ENCODE data around the gene MAOB. TPM values are rescaled to one million over a fixed set of nuclear protein-coding genes. Genes with fewer than 3 reads are reported as not detected.

MAOB gene
- total and polyA plus RNA-seq, 8 donors: 1.2 to 16.0 (median 10.2) TPM

DNA sequence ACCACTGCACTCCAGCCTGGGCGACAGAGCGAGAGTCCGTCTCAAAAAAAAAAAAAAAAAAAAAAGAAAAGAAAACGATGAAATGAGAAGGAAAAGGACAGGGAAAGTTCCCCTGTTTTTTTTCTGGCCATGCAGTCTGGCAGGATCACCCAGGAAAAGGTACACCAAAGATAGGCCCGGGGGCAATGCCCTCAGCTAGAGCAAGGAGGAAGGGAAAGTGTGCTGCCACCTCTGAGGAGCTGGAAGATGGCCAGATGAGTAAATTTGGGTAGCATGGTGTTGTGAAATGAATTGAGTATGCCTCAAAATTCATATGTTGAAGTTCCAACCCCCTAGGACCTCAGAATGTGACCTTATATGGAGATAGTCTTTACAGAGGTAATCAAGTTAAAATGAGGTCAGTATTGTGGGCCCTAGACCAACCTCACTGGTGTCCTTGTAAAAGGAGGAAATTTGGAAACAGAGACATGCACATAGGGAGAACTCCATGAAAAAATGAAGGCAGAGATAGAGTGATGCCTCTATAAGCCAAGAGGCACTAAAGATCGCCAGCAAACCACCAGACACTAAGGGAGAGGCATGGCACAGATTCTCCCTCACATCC, 28.9 kb downstream of the MAOB start:
- no peaks in the 10 kb centered on the region for H3K9me3 ChIP-seq
- DNase-seq: no peak
- no peak overlapping the region for H3K4me3 ChIP-seq
- H3K36me3 ChIP-seq: no peaks in the 10 kb centered on the region
- no peaks in the 10 kb centered on the region for H3K4me1 ChIP-seq
- WGBS, 5 donors: 63 to 96% (median 78%) methylated on average over 3 to 6 of the region's 6 CpGs
- peaks cover 0 to 4% (median 0%) of the 10 kb centered on the region in 3 donors for H3K27me3 ChIP-seq
- no peak for TF ChIP-seq POLR2A (IDR thresholded peaks at IDR 0.05)
- intact Hi-C loops (cut with DNase I; ENCODE audit: low total_unique reads): no loop called here
- H3K27ac ChIP-seq: no peak overlapping the region

DNA sequence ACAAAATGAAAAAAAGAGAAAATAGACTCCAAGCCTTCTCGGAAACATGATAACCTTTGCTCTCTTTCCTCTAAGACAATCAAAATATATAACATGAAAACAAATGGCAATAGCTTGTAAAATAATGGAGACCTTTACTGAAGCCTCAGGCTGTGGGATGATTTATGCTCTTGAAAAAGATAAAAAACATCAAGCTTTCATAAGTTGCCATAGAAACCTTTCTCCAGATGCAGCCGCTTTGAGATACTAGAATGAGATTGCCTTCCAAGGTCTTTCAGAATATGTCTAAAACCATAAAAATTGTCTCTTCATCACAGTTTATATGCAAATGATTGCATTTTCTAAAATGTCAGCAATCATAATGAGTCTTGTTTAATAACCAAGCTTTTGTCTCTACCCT, 31.6 kb downstream of the MAOB start:
- Histone ChIP-seq H3K27ac (no peak overlapping the region), H3K36me3 (no peaks in the 10 kb centered on the region), H3K9me3 (no peaks in the 10 kb centered on the region), H3K4me3 (no peak overlapping the region), H3K4me1 (no peaks in the 10 kb centered on the region), H3K27me3 (no peaks in the 10 kb centered on the region)
- no peak for TF ChIP-seq POLR2AphosphoS5 (IDR thresholded peaks at IDR 0.05)
- TF ChIP-seq POLR2A (IDR thresholded peaks at IDR 0.05): no peak
- TF ChIP-seq, protein P1, sequence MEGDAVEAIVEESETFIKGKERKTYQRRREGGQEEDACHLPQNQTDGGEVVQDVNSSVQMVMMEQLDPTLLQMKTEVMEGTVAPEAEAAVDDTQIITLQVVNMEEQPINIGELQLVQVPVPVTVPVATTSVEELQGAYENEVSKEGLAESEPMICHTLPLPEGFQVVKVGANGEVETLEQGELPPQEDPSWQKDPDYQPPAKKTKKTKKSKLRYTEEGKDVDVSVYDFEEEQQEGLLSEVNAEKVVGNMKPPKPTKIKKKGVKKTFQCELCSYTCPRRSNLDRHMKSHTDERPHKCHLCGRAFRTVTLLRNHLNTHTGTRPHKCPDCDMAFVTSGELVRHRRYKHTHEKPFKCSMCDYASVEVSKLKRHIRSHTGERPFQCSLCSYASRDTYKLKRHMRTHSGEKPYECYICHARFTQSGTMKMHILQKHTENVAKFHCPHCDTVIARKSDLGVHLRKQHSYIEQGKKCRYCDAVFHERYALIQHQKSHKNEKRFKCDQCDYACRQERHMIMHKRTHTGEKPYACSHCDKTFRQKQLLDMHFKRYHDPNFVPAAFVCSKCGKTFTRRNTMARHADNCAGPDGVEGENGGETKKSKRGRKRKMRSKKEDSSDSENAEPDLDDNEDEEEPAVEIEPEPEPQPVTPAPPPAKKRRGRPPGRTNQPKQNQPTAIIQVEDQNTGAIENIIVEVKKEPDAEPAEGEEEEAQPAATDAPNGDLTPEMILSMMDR (IDR thresholded peaks at IDR 0.05): no peak
- no peak for TF ChIP-seq EP300 (IDR thresholded peaks at IDR 0.05)
- DNase-seq: no peak
- intact Hi-C loops (cut with DNase I; ENCODE audit: low total_unique reads): no loop called here
- 74 to 85% (median 76%) methylated on average over 2 of the region's 2 CpGs for WGBS, 5 donors

DNA sequence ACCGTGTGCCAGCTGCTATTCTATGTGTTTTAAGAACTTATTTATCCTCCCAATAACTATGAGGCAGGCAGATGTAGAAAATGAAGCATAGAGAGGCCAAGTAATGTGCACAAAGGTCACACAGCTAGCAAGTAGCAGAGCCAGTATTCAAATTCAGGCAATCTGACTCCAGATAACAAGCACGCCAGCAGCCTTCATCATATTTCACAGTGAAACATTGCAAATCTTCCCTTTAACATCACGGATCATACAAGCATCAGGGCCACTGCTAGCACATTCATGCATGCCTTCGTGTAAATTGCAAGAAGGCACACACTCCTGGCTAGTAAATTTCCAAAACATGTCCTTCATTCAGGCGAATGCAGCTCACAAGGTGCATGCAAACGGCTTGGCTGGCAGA, 33.1 kb downstream of the MAOB start:
- H3K4me1 ChIP-seq: no peaks in the 10 kb centered on the region
- H3K9me3 ChIP-seq: no peaks in the 10 kb centered on the region
- 51 to 77% (median 74%) methylated on average over 6 of the region's 6 CpGs for WGBS, 5 donors
- no peaks in the 10 kb centered on the region for H3K36me3 ChIP-seq
- H3K27ac ChIP-seq: no peak overlapping the region
- H3K4me3 ChIP-seq: no peak overlapping the region
- TF ChIP-seq POLR2AphosphoS5 (IDR thresholded peaks at IDR 0.05) (no peak), POLR2A (IDR thresholded peaks at IDR 0.05) (no peak), EP300 (IDR thresholded peaks at IDR 0.05) (no peak)
- TF ChIP-seq, protein P1 (IDR thresholded peaks at IDR 0.05): no peak
- no peaks in the 10 kb centered on the region for H3K27me3 ChIP-seq
- DNase-seq: no peak
- intact Hi-C loops (cut with DNase I; ENCODE audit: low total_unique reads): no loop called here

DNA sequence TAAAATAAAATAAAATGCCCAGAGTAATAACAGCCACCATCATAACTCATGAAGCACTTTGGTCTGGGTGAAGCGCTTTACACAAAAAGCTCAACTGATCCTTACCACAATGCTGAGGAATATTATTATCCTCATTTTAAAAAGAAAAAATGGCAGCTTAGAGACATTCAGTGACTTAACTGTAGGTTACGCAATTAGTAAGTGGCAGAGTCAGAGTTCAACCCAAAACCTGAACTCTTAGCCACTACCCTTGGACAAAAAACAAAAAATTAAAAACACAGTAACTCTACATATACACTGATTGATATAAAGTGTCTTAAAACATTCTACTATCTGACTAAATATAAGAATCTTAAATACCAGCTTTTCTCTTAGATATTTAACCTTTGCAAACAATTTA, 34.9 kb downstream of the MAOB start:
- Histone ChIP-seq H3K27me3 (no peaks in the 10 kb centered on the region), H3K4me1 (no peaks in the 10 kb centered on the region), H3K4me3 (no peak overlapping the region), H3K9me3 (no peaks in the 10 kb centered on the region), H3K36me3 (no peaks in the 10 kb centered on the region), H3K27ac (no peak overlapping the region)
- intact Hi-C loops (cut with DNase I; ENCODE audit: low total_unique reads): no loop called here
- DNase-seq: no peak
- TF ChIP-seq, protein P1 (IDR thresholded peaks at IDR 0.05): no peak
- TF ChIP-seq EP300 (IDR thresholded peaks at IDR 0.05) (no peak), POLR2AphosphoS5 (IDR thresholded peaks at IDR 0.05) (no peak), POLR2A (IDR thresholded peaks at IDR 0.05) (no peak)
- WGBS, 5 donors: 85 to 100% (median 99%) methylated on average over 2 of the region's 2 CpGs

DNA sequence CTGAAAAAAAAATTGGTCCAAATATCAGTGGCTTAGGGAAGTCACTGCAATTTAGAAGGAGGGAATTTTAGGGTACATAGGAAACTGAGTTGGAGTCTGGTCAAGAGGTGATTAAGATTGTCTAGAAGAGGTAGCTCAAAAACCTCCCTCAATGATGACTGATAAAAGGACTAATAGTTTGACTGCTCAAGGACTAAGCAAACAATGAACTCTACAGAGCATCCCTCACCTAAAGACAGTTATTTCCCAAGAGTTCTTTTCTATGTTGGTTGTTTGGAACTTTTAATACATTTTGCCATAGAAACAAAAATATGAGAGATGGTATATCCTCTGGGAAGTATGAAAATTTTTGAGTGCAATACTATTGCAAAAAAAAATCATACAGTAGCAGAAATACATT, 35.7 kb downstream of the MAOB start:
- DNase-seq: no peak
- Histone ChIP-seq H3K36me3 (no peaks in the 10 kb centered on the region), H3K4me1 (no peaks in the 10 kb centered on the region), H3K4me3 (no peak overlapping the region), H3K27me3 (no peaks in the 10 kb centered on the region), H3K9me3 (no peaks in the 10 kb centered on the region), H3K27ac (no peak overlapping the region)
- intact Hi-C loops (cut with DNase I; ENCODE audit: low total_unique reads): no loop called here
- no peak for TF ChIP-seq EP300 (IDR thresholded peaks at IDR 0.05)
- TF ChIP-seq POLR2A (IDR thresholded peaks at IDR 0.05): no peak
- no peak for TF ChIP-seq POLR2AphosphoS5 (IDR thresholded peaks at IDR 0.05)
- TF ChIP-seq, protein P1 (IDR thresholded peaks at IDR 0.05): no peak

Data from stomach (tissue), 9 donors.